ENCODE data around the gene ADAMTS2.

The ADAMTS2 gene

GRCh38 chr5:179176571-179177230 is 168.6 kb downstream of the ADAMTS2 start:
- TF ChIP-seq CTCF (IDR thresholded peaks at IDR 0.05; ENCODE audit: low read depth, low read length): no peak
- no peak overlapping the region for H3K4me3 ChIP-seq (ENCODE audit: low read depth, low read length)

GRCh38 chr5:179176166-179176565 is 169.1 kb downstream of the ADAMTS2 start:
- H3K4me3 ChIP-seq (ENCODE audit: low read depth, low read length): no peak overlapping the region
- no peak for TF ChIP-seq CTCF (IDR thresholded peaks at IDR 0.05; ENCODE audit: low read depth, low read length)

DNA sequence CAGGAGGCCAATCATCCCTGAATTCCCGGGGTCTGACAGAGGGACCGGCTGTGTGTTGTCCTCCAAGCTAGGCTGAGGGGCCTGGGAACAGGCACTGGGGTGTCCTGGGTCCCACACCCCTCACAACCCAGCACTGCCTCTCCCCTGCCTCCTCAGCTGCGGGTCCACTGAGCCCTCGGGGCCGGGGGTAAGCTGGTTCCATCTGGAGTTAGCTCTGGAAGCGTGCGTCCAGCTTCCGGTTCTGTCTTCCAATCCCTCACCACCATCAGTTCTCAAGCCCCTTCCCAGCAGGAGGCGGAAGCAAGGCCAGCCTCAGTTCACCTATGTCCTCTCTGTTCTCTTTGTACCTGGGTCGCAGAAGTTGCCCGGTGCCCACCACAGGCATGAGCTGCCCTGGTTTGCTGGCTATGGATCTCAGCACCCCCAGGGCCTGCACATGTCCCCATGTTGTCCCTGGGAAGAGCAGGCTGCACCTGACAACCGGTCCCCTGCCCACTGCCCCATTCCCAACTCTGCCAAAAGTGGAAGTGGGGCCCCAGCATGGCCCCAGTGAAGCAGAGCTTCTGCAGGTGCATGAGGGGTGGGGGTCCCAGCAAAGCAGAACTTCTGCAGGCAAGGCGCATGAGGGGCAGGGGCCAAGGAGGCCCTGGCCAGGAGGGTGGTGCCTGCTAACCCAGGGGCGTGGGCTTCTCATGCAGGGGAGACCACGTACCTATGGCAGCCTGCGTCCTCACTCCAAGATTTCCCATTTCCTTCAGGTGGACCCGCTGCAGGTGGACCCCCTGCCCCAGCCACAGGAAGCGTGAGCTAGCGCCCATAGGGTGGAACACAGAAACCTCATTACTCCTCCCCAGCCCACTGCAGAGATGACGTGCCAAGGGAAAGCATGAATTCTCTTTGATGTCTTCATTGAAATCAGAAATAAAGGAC is 173.2 kb downstream of the ADAMTS2 start:
- TF ChIP-seq CTCF (IDR thresholded peaks at IDR 0.05; ENCODE audit: low read depth, low read length): no peak
- no peak overlapping the region for H3K4me3 ChIP-seq (ENCODE audit: low read depth, low read length)

DNA sequence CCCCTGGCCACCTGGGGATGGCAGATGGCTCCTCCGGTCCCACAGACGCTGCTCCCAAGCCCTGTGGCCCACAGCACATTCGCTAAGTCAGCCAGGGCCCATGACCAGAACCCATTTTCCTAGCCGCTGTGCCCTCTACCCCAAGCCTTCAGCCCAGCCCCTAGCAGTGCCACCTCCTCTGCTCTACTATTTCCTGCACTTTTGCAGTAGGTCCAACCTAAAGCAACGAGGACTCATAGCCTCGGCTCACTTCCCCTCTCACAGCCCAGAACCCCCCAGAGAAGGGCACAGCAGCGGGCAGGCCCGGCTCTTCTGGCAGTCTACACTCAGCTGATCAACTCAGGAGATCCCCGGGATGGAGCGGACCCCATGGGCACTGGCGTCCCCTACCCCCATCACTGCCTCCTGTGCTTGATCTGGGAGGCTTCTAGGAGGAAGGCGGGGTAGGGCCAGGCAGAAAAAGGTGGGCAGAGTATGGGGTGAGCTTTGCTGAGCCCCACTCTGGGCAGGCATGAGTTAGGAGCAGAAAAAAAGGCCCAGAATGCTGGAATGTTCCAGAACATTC is 173.9 kb downstream of the ADAMTS2 start:
- H3K4me3 ChIP-seq (ENCODE audit: low read depth, low read length): no peak overlapping the region
- no peak for TF ChIP-seq CTCF (IDR thresholded peaks at IDR 0.05; ENCODE audit: low read depth, low read length)

DNA sequence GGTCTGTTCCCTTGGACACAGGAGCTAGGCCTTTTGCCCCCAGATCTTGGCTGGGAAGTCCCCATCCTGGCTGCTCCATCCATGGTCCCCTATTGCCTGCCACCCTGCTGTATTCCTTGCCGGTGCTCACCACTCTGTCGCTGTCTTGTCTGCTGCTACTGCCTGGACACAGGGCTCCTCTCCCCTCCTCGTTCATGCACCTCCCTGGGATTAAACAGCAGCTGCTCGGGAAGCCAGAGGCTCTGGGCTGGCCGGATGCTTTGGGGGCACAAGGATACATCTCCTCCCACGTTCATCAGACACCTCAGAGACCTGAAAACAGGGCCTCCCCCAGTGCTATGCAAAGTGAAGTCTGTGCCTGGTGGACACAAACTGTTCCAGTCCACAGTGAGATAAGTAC is 174.7 kb downstream of the ADAMTS2 start:
- no peak for TF ChIP-seq CTCF (IDR thresholded peaks at IDR 0.05; ENCODE audit: low read depth, low read length)
- no peak overlapping the region for H3K4me3 ChIP-seq (ENCODE audit: low read depth, low read length)

GRCh38 chr5:179169836-179170235 is 175.4 kb downstream of the ADAMTS2 start:
- H3K4me3 ChIP-seq (ENCODE audit: low read depth, low read length): no peak overlapping the region
- no peak for TF ChIP-seq CTCF (IDR thresholded peaks at IDR 0.05; ENCODE audit: low read depth, low read length)

- no peak overlapping the region for H3K4me3 ChIP-seq (ENCODE audit: low read depth, low read length)
- TF ChIP-seq CTCF (IDR thresholded peaks at IDR 0.05; ENCODE audit: low read depth, low read length): no peak
These were observed 176.6 kb downstream of the ADAMTS2 start for GRCh38 chr5:179168664-179169063.

Measured in WI38 (cell line).